SK-N-MC (cell line): ENCODE results near the gene IFNG.

Experiments
- DNase-seq: peaks from one replicate; pipeline ENCODE4 v3.0.0-alpha.2; 2011; ENCODE audit warnings: low read depth, low spot score
- H3K27ac ChIP-seq: fragments of 200-600 bp; sonication (generic); 2 replicates; pipeline ENCODE4 v1.5.1; 2016; ENCODE audit warnings: mixed run types
- H3K36me3 ChIP-seq: fragments of 200-600 bp; sonication (generic); 2 replicates; pipeline ENCODE4 v1.6.1; 2017; ENCODE audit warnings: antibody characterized with exemption, low read length, mixed read lengths; ENCODE audit not compliant: insufficient read depth
- H3K4me3 ChIP-seq: fragments of 200-600 bp; sonication (generic); 2 replicates; pipeline ENCODE4 v1.5.1; 2016
- H3K9ac ChIP-seq: fragments of 200-600 bp; sonication (generic); 2 replicates; pipeline ENCODE4 v1.8.0; 2017; ENCODE audit warnings: mixed run types, mixed read lengths; ENCODE audit not compliant: insufficient read length
- H3K9me3 ChIP-seq: fragments of 200-600 bp; sonication (generic); 2 replicates; pipeline ENCODE4 v1.6.1; 2017; ENCODE audit warnings: low read depth, mild to moderate bottlenecking, antibody characterized with exemption, low read length, moderate library complexity, mixed read lengths
- EZH2 ChIP-seq: fragments of 200-600 bp; sonication (generic); IDR thresholded peaks from one replicate; pipeline ENCODE4 v1.6.1; 2017; ENCODE audit warnings: antibody characterized with exemption
- FOXP2 ChIP-seq: optimal IDR thresholded peaks from 2 replicates; pipeline ENCODE3; 2011; ENCODE audit warnings: mild to moderate bottlenecking, moderate library complexity; ENCODE audit not compliant: insufficient read depth; ENCODE audit errors: extremely low read length, control extremely low read depth
- POLR2AphosphoS5 ChIP-seq: IDR thresholded peaks from 2 replicates; pipeline ENCODE4 v1.6.1; 2012; ENCODE audit warnings: mild to moderate bottlenecking, low read depth, low read length, borderline replicate concordance

IFNG gene

DNA sequence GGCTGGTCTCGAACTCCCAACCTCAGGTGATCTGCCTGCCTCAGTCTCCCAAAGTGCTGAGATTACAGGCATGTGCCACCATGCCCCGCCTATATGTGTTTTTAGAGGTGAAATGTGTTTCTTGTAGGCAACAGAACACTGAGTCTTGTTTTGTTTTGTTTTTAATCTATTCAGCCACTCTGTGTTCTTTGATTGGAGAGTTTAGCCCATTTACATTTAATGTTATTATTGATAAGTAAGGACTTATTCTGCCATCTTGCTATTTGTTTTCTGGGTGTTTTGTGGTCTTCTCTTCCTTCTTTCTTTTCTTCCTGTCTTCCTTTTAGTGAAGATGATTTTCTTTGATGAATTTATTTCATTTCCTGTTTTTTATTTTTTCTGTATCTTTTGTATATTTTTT is 29.6 kb downstream of the IFNG start:
- TF ChIP-seq FOXP2 (no peak), POLR2AphosphoS5 (no peak), EZH2 (no peak)
- no peak overlapping the region for H3K4me3 ChIP-seq
- no peaks in the 10 kb centered on the region for H3K36me3 ChIP-seq
- no peaks in the 10 kb centered on the region for H3K9me3 ChIP-seq
- no peak for DNase-seq
- H3K9ac ChIP-seq = no peak overlapping the region
- no peak overlapping the region for H3K27ac ChIP-seq

DNA sequence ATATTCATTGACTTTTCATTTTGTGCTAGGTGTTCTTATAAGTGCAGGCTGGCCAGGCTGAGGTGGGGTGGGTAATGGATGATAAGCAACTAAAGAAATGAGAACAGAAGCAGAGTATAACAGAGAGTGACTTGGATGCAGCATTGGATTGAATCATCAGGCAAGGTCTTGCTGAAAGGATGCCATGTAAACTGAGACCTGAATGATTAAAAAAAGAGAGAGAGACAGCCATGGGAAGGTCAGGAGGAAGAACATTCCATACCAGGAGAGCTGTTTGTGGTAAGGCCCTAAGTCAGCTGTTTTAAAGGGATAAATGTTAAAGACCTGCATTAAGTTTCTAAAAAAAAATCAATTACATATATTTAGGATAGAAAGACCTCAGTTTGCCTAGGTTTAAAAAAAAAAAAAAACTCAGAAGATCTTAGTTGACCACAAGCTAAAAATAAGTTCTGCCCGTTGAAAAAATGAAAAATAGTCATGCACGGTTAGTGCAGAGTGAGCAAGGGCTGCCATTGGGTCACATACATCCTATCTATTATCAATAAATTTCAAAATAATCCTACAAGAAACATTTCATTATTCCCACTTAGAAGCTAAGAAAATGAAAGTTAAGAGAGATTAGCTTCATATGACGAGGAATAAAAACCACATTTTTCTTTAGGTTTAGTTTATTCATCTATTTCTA is 37.2 kb downstream of the IFNG start:
- DNase-seq = no peak
- no peak for TF ChIP-seq POLR2AphosphoS5
- no peak for TF ChIP-seq EZH2
- no peak for TF ChIP-seq FOXP2
- Histone ChIP-seq H3K27ac (no peak overlapping the region), H3K9ac (no peak overlapping the region), H3K36me3 (no peaks in the 10 kb centered on the region), H3K4me3 (no peak overlapping the region), H3K9me3 (no peaks in the 10 kb centered on the region)

DNA sequence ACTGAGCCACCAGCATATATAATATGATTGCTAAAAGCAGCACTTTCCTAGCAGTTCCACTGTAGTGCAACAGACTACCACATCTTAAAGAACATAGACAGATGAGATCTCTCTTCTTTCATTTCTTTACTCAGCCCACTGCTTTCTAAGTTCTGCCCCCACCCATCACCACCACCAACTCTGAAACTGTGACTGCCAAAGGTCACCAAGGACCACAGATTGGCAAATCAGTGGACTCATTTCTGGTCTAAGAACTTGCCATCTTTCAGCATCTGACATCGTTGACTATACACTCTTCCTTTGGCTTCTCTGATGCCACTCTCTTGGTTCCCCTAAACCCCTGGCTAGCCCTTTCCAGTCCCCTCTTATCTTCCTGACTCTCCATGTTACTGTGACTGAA is 38.4 kb downstream of the IFNG start:
- Histone ChIP-seq H3K9ac (no peak overlapping the region), H3K27ac (no peak overlapping the region), H3K4me3 (no peak overlapping the region), H3K9me3 (no peaks in the 10 kb centered on the region), H3K36me3 (no peaks in the 10 kb centered on the region)
- TF ChIP-seq POLR2AphosphoS5 (no peak), FOXP2 (no peak), EZH2 (no peak)
- no peak for DNase-seq

DNA sequence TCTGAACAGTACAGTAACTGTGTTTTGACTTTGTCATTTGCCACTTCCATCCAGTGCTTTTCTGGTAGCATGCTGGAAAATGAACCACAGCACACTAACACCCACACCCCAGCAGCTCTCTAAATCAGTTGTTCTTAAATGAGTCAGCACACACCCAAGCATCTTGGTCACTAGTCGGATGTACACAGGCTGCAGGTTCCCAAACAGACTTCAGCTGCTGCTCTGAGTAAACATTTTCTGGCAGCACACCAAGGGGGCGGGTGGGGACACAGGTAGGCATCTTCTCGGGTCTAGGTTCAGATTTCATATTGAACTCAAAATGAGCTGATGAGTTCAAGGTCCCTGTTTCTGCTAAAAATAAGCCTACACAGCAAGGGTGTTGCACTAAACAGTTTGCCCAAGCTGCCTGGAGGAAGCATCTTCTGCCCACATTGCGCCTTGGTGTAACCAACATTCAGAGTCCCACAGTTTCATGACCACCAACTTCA is 39.8 kb downstream of the IFNG start:
- H3K27ac ChIP-seq = no peak overlapping the region
- no peaks in the 10 kb centered on the region for H3K36me3 ChIP-seq
- TF ChIP-seq FOXP2 (no peak), EZH2 (no peak), POLR2AphosphoS5 (no peak)
- H3K9me3 ChIP-seq = no peaks in the 10 kb centered on the region
- no peak overlapping the region for H3K9ac ChIP-seq
- no peak overlapping the region for H3K4me3 ChIP-seq
- DNase-seq = no peak

DNA sequence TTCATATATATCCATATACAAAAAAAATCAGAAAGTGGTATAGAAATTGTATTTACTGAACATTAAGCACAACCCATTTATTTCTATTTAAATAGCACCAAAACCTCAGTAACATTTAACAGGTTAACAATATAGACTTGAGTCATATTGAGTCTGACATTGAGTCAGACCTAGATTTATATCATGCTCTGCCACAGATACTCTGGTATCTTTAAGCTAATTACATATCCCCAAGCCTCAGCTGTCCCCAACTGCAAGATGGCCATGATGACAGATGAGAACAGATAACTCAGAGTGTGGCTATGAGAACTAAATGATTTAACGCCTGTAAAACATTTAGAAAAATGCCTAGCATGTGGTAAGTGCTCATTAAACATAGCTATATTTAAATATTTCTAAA is 40.3 kb downstream of the IFNG start:
- DNase-seq = no peak
- no peaks in the 10 kb centered on the region for H3K36me3 ChIP-seq
- no peak overlapping the region for H3K4me3 ChIP-seq
- H3K9ac ChIP-seq = no peak overlapping the region
- no peak overlapping the region for H3K27ac ChIP-seq
- no peak for TF ChIP-seq EZH2
- no peak for TF ChIP-seq POLR2AphosphoS5
- no peak for TF ChIP-seq FOXP2
- H3K9me3 ChIP-seq = no peaks in the 10 kb centered on the region

DNA sequence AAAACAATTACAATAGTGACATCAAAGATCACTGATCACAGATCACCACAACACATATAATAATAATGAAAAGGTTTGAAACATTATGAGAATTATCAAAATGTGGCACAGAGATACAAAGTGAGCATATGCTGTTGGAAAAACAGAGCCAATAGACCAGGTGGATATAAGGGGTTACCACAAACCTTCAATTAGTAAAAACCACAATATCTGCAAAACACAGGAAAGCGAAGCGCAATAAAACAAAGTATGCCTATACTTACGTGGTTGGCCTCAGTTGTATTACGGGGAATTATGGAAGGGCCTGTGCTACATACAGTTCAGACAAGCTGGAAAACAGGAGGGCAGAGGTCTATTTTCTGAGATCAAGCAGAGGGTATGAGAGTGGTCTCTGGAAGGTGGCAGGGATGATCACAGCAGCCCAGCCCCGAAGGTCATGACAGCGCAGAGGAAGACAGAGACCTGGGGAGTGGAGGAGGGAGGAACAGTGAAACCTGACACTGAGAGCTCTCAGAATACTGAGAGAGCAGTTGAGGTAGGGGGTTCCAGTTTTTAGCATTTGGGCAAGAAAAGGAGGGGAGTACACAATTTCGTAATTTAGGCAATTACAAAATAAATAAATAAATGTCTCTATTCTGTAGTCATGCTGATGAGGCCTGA is 41.3 kb downstream of the IFNG start:
- no peak for TF ChIP-seq POLR2AphosphoS5
- TF ChIP-seq FOXP2 = no peak
- TF ChIP-seq EZH2 = no peak
- H3K27ac ChIP-seq = no peak overlapping the region
- H3K9me3 ChIP-seq = no peaks in the 10 kb centered on the region
- no peaks in the 10 kb centered on the region for H3K36me3 ChIP-seq
- H3K4me3 ChIP-seq = no peak overlapping the region
- H3K9ac ChIP-seq = no peak overlapping the region
- DNase-seq = no peak

DNA sequence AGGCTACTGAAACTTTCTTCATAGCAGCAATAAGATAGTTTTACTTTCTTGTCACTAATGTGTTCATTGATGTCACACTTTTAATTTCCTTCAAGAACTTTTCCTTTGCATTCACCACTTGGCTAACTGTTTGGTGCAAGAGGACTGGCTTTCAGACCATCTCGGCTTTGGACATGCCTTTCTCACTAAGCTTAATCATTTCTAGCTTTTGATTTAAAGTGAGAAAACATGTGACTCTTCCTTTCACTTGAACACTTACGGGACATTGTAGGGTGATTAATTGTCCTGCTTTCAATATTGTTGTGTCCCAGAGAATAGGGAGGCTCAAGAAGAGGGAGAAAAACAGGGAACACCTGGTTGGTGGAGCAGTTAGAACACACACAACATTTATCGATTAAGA is 41.9 kb downstream of the IFNG start:
- Histone ChIP-seq H3K9ac (no peak overlapping the region), H3K4me3 (no peak overlapping the region), H3K9me3 (no peaks in the 10 kb centered on the region), H3K27ac (no peak overlapping the region), H3K36me3 (no peaks in the 10 kb centered on the region)
- no peak for DNase-seq
- TF ChIP-seq POLR2AphosphoS5 = no peak
- no peak for TF ChIP-seq EZH2
- TF ChIP-seq FOXP2 = no peak

DNA sequence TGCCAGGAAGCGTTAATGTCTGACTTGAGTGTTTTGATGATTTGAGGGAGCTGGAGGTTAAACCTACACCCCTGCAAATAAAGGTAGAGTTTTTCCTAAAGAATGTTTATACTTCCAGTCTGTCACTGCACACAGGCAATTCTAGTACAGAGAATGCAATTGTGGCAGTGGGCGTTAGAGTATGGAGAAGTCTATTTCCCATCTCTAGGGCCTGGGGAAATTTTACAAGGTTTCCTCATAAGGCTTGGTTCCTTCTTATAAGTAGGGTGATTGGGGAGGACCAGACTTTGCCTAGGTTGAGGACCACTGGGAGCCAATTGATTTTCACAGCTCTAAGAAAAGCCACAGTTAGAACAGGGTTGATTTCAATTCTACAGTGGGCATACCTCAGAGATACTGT is 44.3 kb downstream of the IFNG start:
- H3K9ac ChIP-seq = no peak overlapping the region
- H3K27ac ChIP-seq = no peak overlapping the region
- DNase-seq = no peak
- TF ChIP-seq POLR2AphosphoS5 = no peak
- no peak for TF ChIP-seq FOXP2
- TF ChIP-seq EZH2 = no peak
- no peak overlapping the region for H3K4me3 ChIP-seq
- H3K36me3 ChIP-seq = no peaks in the 10 kb centered on the region
- H3K9me3 ChIP-seq = no peaks in the 10 kb centered on the region
